CD4-positive, alpha-beta T cell treated with Interleukin-17A for 4 hours (primary cell): Measurements from ENCODE around the gene GNA14.
"Not testable (repeated sequence)": the region's sequence is repeated elsewhere in the genome, so short reads cannot be mapped to it uniquely, and the experiment has no call there.

Source experiments
- DNase-seq: peaks from one replicate; pipeline ENCODE4 v3.0.0-alpha.2; 2020; ENCODE audit warnings: mixed read lengths

GNA14 gene

GRCh38 chr9:77440057-77440456, 208.1 kb downstream of the GNA14 start:
- DNase-seq, result no peak

- no peak for DNase-seq
These were observed 209.5 kb downstream of the GNA14 start for GRCh38 chr9:77438653-77439052.

- DNase-seq, result no peak
These were observed 212.4 kb downstream of the GNA14 start for GRCh38 chr9:77435688-77436087.

GRCh38 chr9:77435277-77435676, 212.8 kb downstream of the GNA14 start:
- DNase-seq, result no peak

- peak; percentile 60 for DNase-seq
These were observed 214.3 kb downstream of the GNA14 start for GRCh38 chr9:77433675-77434445.

- DNase-seq, result no peak
These were observed 216.1 kb downstream of the GNA14 start for GRCh38 chr9:77432053-77432452.

GRCh38 chr9:77429928-77430327, 218.2 kb downstream of the GNA14 start:
- no peak for DNase-seq

- DNase-seq, result no peak
These were observed 220.7 kb downstream of the GNA14 start for GRCh38 chr9:77427256-77427927.

GRCh38 chr9:77426712-77427111, 221.4 kb downstream of the GNA14 start:
- DNase-seq, result no peak

- no peak for DNase-seq
These were observed 223.1 kb downstream of the GNA14 start for GRCh38 chr9:77424993-77425392.

GRCh38 chr9:77423841-77424240, 224.3 kb downstream of the GNA14 start:
- DNase-seq, result no peak

GRCh38 chr9:77422969-77423368, 225.2 kb downstream of the GNA14 start:
- no peak for DNase-seq

GRCh38 chr9:77421506-77422265, 226.4 kb downstream of the GNA14 start:
- no peak for DNase-seq

- no peak for DNase-seq
These were observed 227.5 kb downstream of the GNA14 start for GRCh38 chr9:77420641-77421040.

- DNase-seq, result no peak
These were observed 229.9 kb downstream of the GNA14 start for GRCh38 chr9:77418226-77418625.

- no peak for DNase-seq
These were observed 230.6 kb downstream of the GNA14 start for GRCh38 chr9:77417566-77417965.

GRCh38 chr9:77408521-77408920, 239.6 kb downstream of the GNA14 start:
- not testable (repeated sequence) for DNase-seq

- DNase-seq, result no peak
These were observed 244.9 kb downstream of the GNA14 start for GRCh38 chr9:77403239-77403638.

GRCh38 chr9:77402286-77402685, 245.8 kb downstream of the GNA14 start:
- no peak for DNase-seq

GRCh38 chr9:77399964-77400363, 248.2 kb downstream of the GNA14 start:
- DNase-seq, result no peak

- not testable (repeated sequence) for DNase-seq
These were observed 249.5 kb downstream of the GNA14 start for GRCh38 chr9:77398581-77398980.

GRCh38 chr9:77392328-77392727, 255.8 kb downstream of the GNA14 start:
- DNase-seq, result no peak

- no peak for DNase-seq
These were observed 256.3 kb downstream of the GNA14 start for GRCh38 chr9:77391834-77392233.

- no peak for DNase-seq
These were observed 261.9 kb downstream of the GNA14 start for GRCh38 chr9:77386187-77386586.
